LNCaP clone FGC (cell line): Measurements from ENCODE around the gene MRAS.

ENCODE experiments used
- DNase-seq: peaks from one replicate; pipeline ENCODE4 v3.0.0-alpha.2; 2011; ENCODE audit warnings: low read depth
- H3K4me3 ChIP-seq: 2 replicates; pipeline ENCODE4 v1.5.1; 2011; ENCODE audit warnings: mild to moderate bottlenecking, low read depth, low read length, control low read depth
- CTCF ChIP-seq: IDR thresholded peaks from 2 replicates; pipeline ENCODE4 v1.5.1; 2012; ENCODE audit warnings: mild to moderate bottlenecking; ENCODE audit not compliant: control insufficient read depth, insufficient read depth; ENCODE audit errors: extremely low read depth

The MRAS gene

GRCh38 chr3:138378331-138378730 is 30.0 kb downstream of the MRAS start:
- no peak for TF ChIP-seq CTCF
- no peak for DNase-seq
- no peak overlapping the region for H3K4me3 ChIP-seq

DNA sequence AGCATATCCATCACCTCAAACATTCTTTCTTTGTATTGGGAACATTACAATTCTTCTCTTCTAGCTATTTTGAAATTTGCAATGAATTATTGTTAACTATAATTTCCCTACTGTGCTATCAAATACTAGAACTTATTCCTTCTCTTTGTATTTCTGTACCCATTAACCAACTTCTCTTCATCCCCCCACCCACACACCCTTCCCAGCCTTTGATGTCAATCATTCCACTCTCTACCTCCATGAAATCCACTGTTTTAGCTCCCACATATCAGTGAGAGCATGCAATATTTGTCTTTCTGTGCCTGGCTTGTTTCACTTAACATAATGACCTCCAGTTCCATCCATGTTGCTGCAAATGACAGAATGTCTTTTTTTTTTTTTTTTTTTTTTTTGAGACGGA is 30.6 kb downstream of the MRAS start:
- no peak for TF ChIP-seq CTCF
- H3K4me3 ChIP-seq = no peak overlapping the region
- DNase-seq = no peak

DNA sequence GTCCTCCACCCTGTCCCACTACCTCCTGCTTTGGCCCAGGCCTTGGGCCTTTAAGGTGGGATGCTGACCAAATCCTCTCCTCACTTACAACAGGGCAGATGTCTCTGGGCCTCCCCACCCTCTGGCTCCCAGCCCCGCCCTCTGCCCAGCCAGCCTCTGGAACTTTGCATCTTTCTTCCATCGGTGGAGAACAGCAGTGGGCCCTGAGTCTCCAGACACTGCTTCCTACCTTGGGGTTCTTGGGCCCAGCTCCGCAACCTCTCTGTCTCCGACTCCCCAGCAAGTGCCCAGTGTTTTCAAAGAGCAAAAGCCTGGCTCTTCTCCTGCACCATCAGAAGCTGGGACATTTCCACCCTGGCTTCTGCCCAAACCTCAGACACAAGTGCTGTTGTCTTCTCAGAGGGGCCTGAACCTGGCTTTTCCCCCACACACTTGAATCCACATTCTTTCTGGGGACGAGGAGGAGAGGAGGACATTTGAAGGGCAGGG is 33.1 kb downstream of the MRAS start:
- no peak overlapping the region for H3K4me3 ChIP-seq

GRCh38 chr3:138381950-138382715 is 33.8 kb downstream of the MRAS start:
- DNase-seq = no peak
- TF ChIP-seq CTCF = no peak
- H3K4me3 ChIP-seq = no peak overlapping the region

More for the DNA sequence above, 33.1 kb downstream of the MRAS start:
- TF ChIP-seq CTCF = no peak
- DNase-seq = no peak

- no peak for DNase-seq
- TF ChIP-seq CTCF = no peak
These were observed 35.5 kb downstream of the MRAS start for GRCh38 chr3:138383715-138384465.

DNA sequence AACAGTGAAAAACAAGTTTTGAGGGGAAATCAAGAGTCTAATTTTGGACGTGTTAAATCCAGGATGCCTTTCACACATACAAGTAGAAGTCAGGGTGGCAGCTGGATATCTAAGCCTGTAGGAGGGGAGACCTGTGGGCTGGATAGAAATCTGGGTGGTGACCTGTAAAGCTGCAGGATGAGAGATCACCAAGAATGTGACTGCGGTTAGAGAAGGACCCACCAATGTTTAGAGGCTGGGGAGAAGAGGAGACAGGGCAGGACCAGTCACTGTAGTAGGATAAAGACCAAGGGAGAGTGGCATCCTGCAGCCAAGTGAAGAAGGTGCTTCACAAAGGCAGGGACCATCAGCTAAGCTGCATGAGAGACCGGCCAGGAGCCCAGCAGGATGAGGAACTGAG is 36.2 kb downstream of the MRAS start:
- no peak for DNase-seq
- TF ChIP-seq CTCF = no peak

More at GRCh38 chr3:138383715-138384465, 35.5 kb downstream of the MRAS start:
- no peak overlapping the region for H3K4me3 ChIP-seq

More for the DNA sequence above, 36.2 kb downstream of the MRAS start:
- H3K4me3 ChIP-seq = no peak overlapping the region
